Liver (tissue), 9 donors: ENCODE data around the gene RAD51B. TPM values are rescaled to one million over a fixed set of nuclear protein-coding genes. Genes with fewer than 3 reads are reported as not detected.

ENCODE experiments used
- DNase-seq: peaks from one replicate; pipeline ENCODE4 v3.0.0-alpha.2; 2017; ENCODE audit warnings: low spot score
- H3K27ac ChIP-seq, 2 donors: one replicate each; pipeline ENCODE4 v1.7.0; 2013; ENCODE audit warnings: inconsistent platforms in 2 of 2, low read length in 2 of 2, control low read depth in 1 of 2, low read depth in 1 of 2, mild to moderate bottlenecking in 1 of 2
- H3K27me3 ChIP-seq, 4 donors: one replicate each; pipeline versions ENCODE4 v1.6.1 to v1.7.0; 2013; ENCODE audit warnings: low read length in 3 of 4, inconsistent platforms in 1 of 4, mild to moderate bottlenecking in 1 of 4, moderate library complexity in 1 of 4; ENCODE audit not compliant: control insufficient read depth in 4 of 4, insufficient read depth in 4 of 4
- H3K36me3 ChIP-seq, 4 donors: one replicate each; pipeline versions ENCODE4 v1.6.1 to v1.7.0; 2013; ENCODE audit warnings: low read length in 3 of 4, mild to moderate bottlenecking in 3 of 4, low read depth in 1 of 4, moderate library complexity in 1 of 4; ENCODE audit not compliant: control insufficient read depth in 4 of 4, insufficient read depth in 3 of 4
- H3K4me1 ChIP-seq, 4 donors: one replicate each; pipeline versions ENCODE4 v1.6.1 to v1.7.0; 2013; ENCODE audit warnings: low read length in 3 of 4, mild to moderate bottlenecking in 3 of 4, moderate library complexity in 1 of 4; ENCODE audit not compliant: control insufficient read depth in 4 of 4, insufficient read depth in 4 of 4
- H3K4me3 ChIP-seq, 3 donors: one replicate each; pipeline versions ENCODE4 v1.6.1 to v1.7.0; 2013; ENCODE audit warnings: low read length in 3 of 3, control low read depth in 1 of 3, low read depth in 1 of 3, mild to moderate bottlenecking in 1 of 3
- H3K9ac ChIP-seq, 2 donors: one replicate each; pipeline ENCODE4 v1.7.0; 2013; ENCODE audit warnings: low read length in 2 of 2, mild to moderate bottlenecking in 2 of 2, moderate library complexity in 2 of 2, control low read depth in 1 of 2, low read depth in 1 of 2
- H3K9me3 ChIP-seq, 4 donors: one replicate each; pipeline versions ENCODE4 v1.6.1 to v1.7.0; 2013; ENCODE audit warnings: low read length in 3 of 4; ENCODE audit not compliant: control insufficient read depth in 4 of 4
- ATF3 ChIP-seq: IDR thresholded peaks from 2 replicates; pipeline ENCODE4 v1.6.1; 2016; ENCODE audit warnings: antibody characterized with exemption
- CTCF ChIP-seq: fragments of 150-350 bp; IDR thresholded peaks from 2 replicates; pipeline ENCODE4 v1.5.1; 2017; ENCODE audit warnings: improper control_type of control experiment, low read depth, low read length; ENCODE audit not compliant: missing input control
- EGR1 ChIP-seq, 2 donors: IDR thresholded peaks; 2 replicates each; pipeline ENCODE4 v1.6.1; 2016 to 2018; ENCODE audit warnings: antibody characterized with exemption in 2 of 2, low read depth in 2 of 2
- FOXA1 ChIP-seq: IDR thresholded peaks from 2 replicates; pipeline ENCODE4 v1.6.1; 2016; ENCODE audit warnings: antibody characterized with exemption
- FOXA2 ChIP-seq: IDR thresholded peaks from 2 replicates; pipeline ENCODE4 v1.6.1; 2016; ENCODE audit warnings: antibody characterized with exemption
- GABPA ChIP-seq, 2 donors: IDR thresholded peaks in 1 of 2; conservative IDR thresholded peaks in 1 of 2; 2 replicates each; pipeline ENCODE4 v1.6.1; 2016; ENCODE audit warnings: antibody characterized with exemption in 2 of 2, mild to moderate bottlenecking in 1 of 2, moderate library complexity in 1 of 2
- HNF4A ChIP-seq, 2 donors: conservative IDR thresholded peaks; 2 replicates each; pipeline ENCODE4 v1.6.1; 2016; ENCODE audit warnings: antibody characterized with exemption in 2 of 2, mild to moderate bottlenecking in 2 of 2
- HNF4G ChIP-seq: IDR thresholded peaks from 2 replicates; pipeline ENCODE4 v1.6.1; 2016; ENCODE audit warnings: antibody characterized with exemption
- JUND ChIP-seq, 2 donors: IDR thresholded peaks; 2 replicates each; pipeline ENCODE4 v1.6.1; 2016; ENCODE audit warnings: antibody characterized with exemption in 2 of 2
- MAX ChIP-seq: IDR thresholded peaks from 2 replicates; pipeline ENCODE4 v1.6.1; 2016; ENCODE audit warnings: antibody characterized with exemption
- NR2F2 ChIP-seq: IDR thresholded peaks from 2 replicates; pipeline ENCODE4 v1.6.1; 2016; ENCODE audit warnings: antibody characterized with exemption
- RAD21 ChIP-seq, 2 donors: IDR thresholded peaks; 2 replicates each; pipeline ENCODE4 v1.6.1; 2016; ENCODE audit warnings: antibody characterized with exemption in 2 of 2, mild to moderate bottlenecking in 2 of 2
- REST ChIP-seq: IDR thresholded peaks from 2 replicates; pipeline ENCODE4 v1.6.1; 2016; ENCODE audit warnings: antibody characterized with exemption, mild to moderate bottlenecking
- SP1 ChIP-seq: IDR thresholded peaks from 2 replicates; pipeline ENCODE4 v1.6.1; 2018; ENCODE audit warnings: antibody characterized with exemption, mild to moderate bottlenecking
- TAF1 ChIP-seq: conservative IDR thresholded peaks from 2 replicates; pipeline ENCODE4 v1.6.1; 2016; ENCODE audit warnings: antibody characterized with exemption, mild to moderate bottlenecking
- ZBTB33 ChIP-seq: IDR thresholded peaks from 2 replicates; pipeline ENCODE4 v1.6.1; 2016; ENCODE audit warnings: antibody characterized with exemption
- WGBS: extraction: QIAGEN DNeasy Blood & Tissue Kit; methylation state at CpG from one replicate; pipeline ENCODE4 v1.1.7; 2013; 5-methylcytosine and 5-hydroxymethylcytosine counted together
- polyA plus RNA-seq, 2 donors: library from polyadenylated mRNA; stranded (reverse) in 1 of 2; unstranded in 1 of 2; fragments of 200-250 nt in 1 of 2; fragments of >200 nt in 1 of 2; fragmentation: Nextera tagmentation in 1 of 2; extraction: Ambion mirVana in 1 of 2; gene quantifications; one replicate each; pipeline versions ENCODE4 v1.2.1 to v1.2.3, GENCODE V29; 2013 to 2015
- total RNA-seq, 2 donors: library from RNA; depleted of rRNA; stranded (reverse); fragments of >200 nt; gene quantifications; one replicate each; pipeline ENCODE4 v1.2.3, GENCODE V29; 2014
- donor health status: healthy.
- donor health status: healthy.
- donor health status: healthy.
- donor health status: healthy.
- donor health status: healthy.

The RAD51B gene
- total and polyA plus RNA-seq, 4 donors, result 0.81 to 12.9 (median 2.4) TPM

- Histone ChIP-seq H3K9me3 (no peaks in the 10 kb centered on the region), H3K4me3 (no peak overlapping the region), H3K4me1 (no peaks in the 10 kb centered on the region), H3K36me3 (no peaks in the 10 kb centered on the region), H3K27ac (no peak overlapping the region), H3K9ac (no peak overlapping the region), H3K27me3 (no peaks in the 10 kb centered on the region)
- no peak for DNase-seq
- TF ChIP-seq REST (no peak), NR2F2 (no peak), RAD21 (IDR thresholded peaks at IDR 0.05) (no peak), TAF1 (no peak), ZBTB33 (no peak), JUND (IDR thresholded peaks at IDR 0.05) (no peak), FOXA1 (no peak), EGR1 (IDR thresholded peaks at IDR 0.05; ENCODE audit: low read depth in 2 of 2) (no peak), HNF4G (no peak), GABPA (IDR thresholded peaks at IDR 0.05 in 1 of 2, conservative IDR thresholded peaks at IDR 0.05 in 1 of 2) (no peak), SP1 (no peak), MAX (no peak), FOXA2 (no peak), ATF3 (no peak)
- 82% methylated on average over 1 of the region's 1 CpG for WGBS
These were observed 158.0 kb downstream of the RAD51B start for GRCh38 chr14:67977434-67978034.

GRCh38 chr14:67978749-67979148, 159.2 kb downstream of the RAD51B start:
- Histone ChIP-seq H3K36me3 (no peaks in the 10 kb centered on the region), H3K27ac (no peak overlapping the region), H3K9ac (no peak overlapping the region), H3K4me3 (no peak overlapping the region), H3K9me3 (no peaks in the 10 kb centered on the region), H3K27me3 (no peaks in the 10 kb centered on the region), H3K4me1 (no peaks in the 10 kb centered on the region)
- no peak for TF ChIP-seq NR2F2
- TF ChIP-seq TAF1, result no peak
- TF ChIP-seq HNF4A (conservative IDR thresholded peaks at IDR 0.05), result no peak
- no peak for TF ChIP-seq HNF4G
- no peak for TF ChIP-seq ATF3
- no peak for TF ChIP-seq JUND (IDR thresholded peaks at IDR 0.05)
- TF ChIP-seq FOXA1, result no peak
- TF ChIP-seq CTCF, result no peak
- no peak for TF ChIP-seq FOXA2
- TF ChIP-seq SP1, result no peak
- no peak for DNase-seq
